GM19025 (cell line): ENCODE data around the gene RNF43.
"Not testable (repeated sequence)": the region's sequence is repeated elsewhere in the genome, so short reads cannot be mapped to it uniquely, and the experiment has no call there.

Source experiments
- ATAC-seq: cut with Tn5 transposase; IDR thresholded peaks from one replicate; pipeline ENCODE4 v1.9.1; 2021; ENCODE audit warnings: mild to moderate bottlenecking, low read depth, moderate library complexity; ENCODE audit not compliant: unreplicated experiment

RNF43 gene

GRCh38 chr17:58410714-58411407 lies 6.5 kb downstream of the RNF43 start:
- ATAC-seq, result no peak

GRCh38 chr17:58409432-58409831 lies 7.9 kb downstream of the RNF43 start:
- no peak for ATAC-seq

GRCh38 chr17:58403311-58403710 lies 14.0 kb downstream of the RNF43 start:
- no peak for ATAC-seq

GRCh38 chr17:58402679-58403078 lies 14.7 kb downstream of the RNF43 start:
- ATAC-seq, result no peak

GRCh38 chr17:58402047-58402446 lies 15.3 kb downstream of the RNF43 start:
- ATAC-seq, result no peak

- no peak for ATAC-seq
These were observed 16.0 kb downstream of the RNF43 start for GRCh38 chr17:58401287-58401686.

GRCh38 chr17:58400826-58401225 lies 16.5 kb downstream of the RNF43 start:
- ATAC-seq, result no peak

- ATAC-seq, result no peak
These were observed 17.4 kb downstream of the RNF43 start for GRCh38 chr17:58399974-58400373.

GRCh38 chr17:58398574-58399266 lies 18.6 kb downstream of the RNF43 start:
- no peak for ATAC-seq

GRCh38 chr17:58397421-58397820 lies 19.9 kb downstream of the RNF43 start:
- not testable (repeated sequence) for ATAC-seq

- no peak for ATAC-seq
These were observed 21.2 kb downstream of the RNF43 start for GRCh38 chr17:58396173-58396572.

GRCh38 chr17:58394534-58395223 lies 22.7 kb downstream of the RNF43 start:
- no peak for ATAC-seq

GRCh38 chr17:58391302-58391984 lies 25.9 kb downstream of the RNF43 start:
- no peak for ATAC-seq

- ATAC-seq, result no peak
These were observed 26.4 kb downstream of the RNF43 start for GRCh38 chr17:58390884-58391283.

GRCh38 chr17:58388302-58389190 lies 28.8 kb downstream of the RNF43 start:
- ATAC-seq, result no peak

GRCh38 chr17:58387834-58388233 lies 29.5 kb downstream of the RNF43 start:
- ATAC-seq, result no peak

GRCh38 chr17:58386708-58387107 lies 30.6 kb downstream of the RNF43 start:
- ATAC-seq, result no peak

GRCh38 chr17:58385359-58385899 lies 31.9 kb downstream of the RNF43 start:
- no peak for ATAC-seq

- no peak for ATAC-seq
These were observed 32.4 kb downstream of the RNF43 start for GRCh38 chr17:58384897-58385296.
